Measurements from ENCODE around the gene EPG5. TPM values are rescaled to one million over a fixed set of nuclear protein-coding genes. Genes with fewer than 3 reads are reported as not detected.

The EPG5 gene
- total RNA-seq, 1 experiment from 2014 or later = 16.1 TPM

DNA sequence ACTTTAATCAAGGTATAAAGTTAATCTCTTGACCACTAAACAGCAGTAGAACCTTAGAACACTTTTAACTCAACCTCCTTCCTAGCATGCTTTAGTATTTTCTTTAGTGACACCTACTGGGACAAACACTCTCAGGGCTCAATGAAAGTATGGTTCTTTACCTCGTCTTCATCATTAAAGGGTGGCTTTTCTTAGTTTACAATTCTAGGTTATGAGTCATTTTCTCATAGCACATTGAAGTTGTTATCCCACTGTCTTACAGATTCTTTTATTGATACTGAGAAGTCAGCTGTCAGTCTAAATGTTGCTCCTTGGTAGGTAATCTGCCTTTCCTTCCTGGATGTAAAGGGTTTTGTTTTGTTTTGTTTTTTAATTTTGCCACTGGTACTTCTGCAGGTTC lies 103.7 kb downstream of the EPG5 start:
- Histone ChIP-seq H3K27me3 (ENCODE audit: insufficient read depth, low read length) (no peaks in the 10 kb centered on the region), H4K20me1 (ENCODE audit: control insufficient read depth, insufficient read depth, insufficient read length) (no peaks in the 10 kb centered on the region), H2BK5ac (ENCODE audit: insufficient read length, low read length) (no peak overlapping the region), H4K5ac (ENCODE audit: insufficient read length, low read depth, low read length) (no peak overlapping the region), H3K4me2 (ENCODE audit: insufficient read depth, insufficient read length, low read length) (no peak overlapping the region), H3K23ac (ENCODE audit: insufficient read length, low read depth, low read length) (no peak overlapping the region), H3K4me1 (ENCODE audit: insufficient read depth, low read length) (no peaks in the 10 kb centered on the region), H3K18ac (ENCODE audit: insufficient read length, low read depth, low read length) (no peak overlapping the region), H3K79me2 (ENCODE audit: insufficient read depth, low read length) (no peaks in the 10 kb centered on the region), H3K14ac (ENCODE audit: insufficient read depth, low read length) (no peak overlapping the region), H2BK15ac (ENCODE audit: low read depth, low read length) (no peak overlapping the region), H3K23me2 (ENCODE audit: insufficient read length, low read depth, low read length, poor library complexity, severe bottlenecking) (no peaks in the 10 kb centered on the region), H2AFZ (ENCODE audit: low read length) (no peak overlapping the region), H3K9me3 (ENCODE audit: control insufficient read depth, low read depth, low read length) (no peaks in the 10 kb centered on the region), H3K4ac (ENCODE audit: low read depth, low read length) (no peak overlapping the region), H3K79me1 (ENCODE audit: insufficient read depth, low read depth, low read length, poor library complexity, severe bottlenecking) (no peaks in the 10 kb centered on the region), H3K56ac (ENCODE audit: insufficient read length, low read depth, low read length) (no peak overlapping the region), H2BK12ac (ENCODE audit: insufficient read length, low read depth, low read length) (no peak overlapping the region), H4K91ac (ENCODE audit: insufficient read length, low read depth, low read length) (no peak overlapping the region), H4K8ac (replicated peaks; ENCODE audit: insufficient read length, low read depth, low read length) (no peak overlapping the region), H2AK5ac (ENCODE audit: insufficient read length, low read length) (no peak overlapping the region), H3T11ph (ENCODE audit: low read length) (no peak overlapping the region), H2BK20ac (ENCODE audit: low read depth, low read length, poor library complexity, severe bottlenecking) (no peak overlapping the region), H3K27ac (ENCODE audit: insufficient read length, low read depth, low read length) (no peak overlapping the region), H2BK120ac (ENCODE audit: low read depth, low read length, poor library complexity, severe bottlenecking) (no peak overlapping the region), H3K9ac (ENCODE audit: extremely low read depth, insufficient read length, low read length) (no peak overlapping the region)
- Mint-ChIP-seq H3K36me3 (ENCODE audit: insufficient read depth in 1 of 3, low read depth in 3 of 3) (peaks cover 15 to 74% (median 45%) of the 10 kb centered on the region in 3 experiments; a peak in 6 of 7 replicates), H3K4me1 (no peaks in the 10 kb centered on the region), H3K27me3 (ENCODE audit: low read depth) (no peaks in the 10 kb centered on the region), H3K27ac (no peak overlapping the region; a peak in 1 of 7 replicates), H3K9me3 (peaks cover 0 to 3% of the 10 kb centered on the region in 2 experiments; a peak in 1 of 5 replicates), H3K4me3 (no peak overlapping the region)
- no peak for DNase-seq
- no CpG with 5 or more reads among the region's 1 CpG for WGBS (ENCODE audit: extremely low coverage, insufficient read length, low lambda C conversion rate)
- no peak for TF ChIP-seq CTCF (conservative IDR thresholded peaks at IDR 0.05)
